Fibroblast of mammary gland (primary cell): ENCODE results near the gene KRTCAP2.
"Not testable (repeated sequence)": the region's sequence is repeated elsewhere in the genome, so short reads cannot be mapped to it uniquely, and the experiment has no call there.

ENCODE experiments used
- DNase-seq: peaks from one replicate; pipeline ENCODE4 v3.0.0-alpha.2; 2010; ENCODE audit warnings: low read depth
- H3K4me3 ChIP-seq: 2 replicates; pipeline ENCODE4 v1.5.1; 2011; ENCODE audit warnings: low read depth, mild to moderate bottlenecking, low read length, moderate library complexity; ENCODE audit not compliant: control insufficient read depth
- CTCF ChIP-seq: conservative IDR thresholded peaks from 2 replicates; pipeline ENCODE4 v1.5.1; 2011; ENCODE audit warnings: low read depth, low read length, inconsistent platforms; ENCODE audit not compliant: control insufficient read depth, insufficient read depth

KRTCAP2 gene

GRCh38 chr1:155160128-155160527 lies 13.0 kb downstream of the KRTCAP2 start:
- DNase-seq = no peak
- no peak for TF ChIP-seq CTCF
- no peak overlapping the region for H3K4me3 ChIP-seq

- no peak for DNase-seq
- H3K4me3 ChIP-seq = no peak overlapping the region
- TF ChIP-seq CTCF = no peak
Observed at GRCh38 chr1:155158991-155159390, 14.1 kb downstream of the KRTCAP2 start.

- DNase-seq, H3K4me3 ChIP-seq: not testable (repeated sequence)
Observed at GRCh38 chr1:155155996-155156643, 17.0 kb downstream of the KRTCAP2 start.

GRCh38 chr1:155145491-155145890 lies 27.6 kb downstream of the KRTCAP2 start:
- peak; percentile 6 for TF ChIP-seq CTCF
- no peak for DNase-seq
- H3K4me3 ChIP-seq = no peak overlapping the region

- no peak for TF ChIP-seq CTCF
- no peak for DNase-seq
Observed at GRCh38 chr1:155141749-155142148, 31.4 kb downstream of the KRTCAP2 start.

GRCh38 chr1:155140630-155140953 lies 32.5 kb downstream of the KRTCAP2 start:
- TF ChIP-seq CTCF = no peak
- DNase-seq = no peak
- H3K4me3 ChIP-seq = peak overlapping the region; percentile 97

More at GRCh38 chr1:155141749-155142148, 31.4 kb downstream of the KRTCAP2 start:
- H3K4me3 ChIP-seq = no peak overlapping the region

GRCh38 chr1:155139895-155140629 lies 33.0 kb downstream of the KRTCAP2 start, which contains the start of gene DPM3:
Gene DPM3 (minus strand): TSS chr1:155140531. CDS start chr1:155140240, 291 bp downstream.
- TF ChIP-seq CTCF = no peak
- DNase-seq = peak; percentile 74
- peak within 1 kb of the TSS; percentile 97 for H3K4me3 ChIP-seq
